Calu3 (cell line): Measurements from ENCODE around the gene FTCDNL1. TPM values are rescaled to one million over a fixed set of nuclear protein-coding genes. Genes with fewer than 3 reads are reported as not detected.
A peak's percentile ranks its signal among the peaks of the same experiment; 100 is the strongest.

Experiments
- BruUV-seq: library from RNA; stranded (reverse); fragments of 400-500 nt; replicated peaks from 2 replicates; lab custom pipeline; 2021; lab: Mats Ljungman, UMichigan
- CTCF ChIA-PET: fragments of 300-600 bp; sonication (Branson Sonifier 250); formaldehyde crosslinking; loops from one replicate; lab custom pipeline; 2022; ENCODE audit warnings: antibody characterized with exemption; lab: Charles Lee
- DNase-seq: peaks from one replicate; pipeline ENCODE4 v3.0.0; 2022
- H3K27ac Mint-ChIP-seq: one replicate; pipeline ENCODE4 v1.8.0; 2022; ENCODE audit warnings: mixed read lengths; ENCODE audit not compliant: unreplicated experiment
- H3K27me3 Mint-ChIP-seq: one replicate; pipeline ENCODE4 v1.8.0; 2022; ENCODE audit warnings: mixed read lengths; ENCODE audit not compliant: unreplicated experiment
- H3K36me3 Mint-ChIP-seq: one replicate; pipeline ENCODE4 v1.8.0; 2022; ENCODE audit warnings: mild to moderate bottlenecking, moderate library complexity, mixed read lengths; ENCODE audit not compliant: insufficient read depth, unreplicated experiment
- H3K4me1 Mint-ChIP-seq: one replicate; pipeline ENCODE4 v1.8.0; 2022; ENCODE audit warnings: mild to moderate bottlenecking, low read depth, mixed read lengths; ENCODE audit not compliant: unreplicated experiment
- H3K4me3 Mint-ChIP-seq: one replicate; pipeline ENCODE4 v1.8.0; 2022; ENCODE audit warnings: mild to moderate bottlenecking, low read depth, moderate library complexity, mixed read lengths; ENCODE audit not compliant: unreplicated experiment
- H3K9me3 Mint-ChIP-seq: one replicate; pipeline ENCODE4 v1.8.0; 2022; ENCODE audit warnings: low read depth, mixed read lengths; ENCODE audit not compliant: unreplicated experiment
- intact Hi-C: fragments of 100-400 bp; cut with micrococcal nuclease; formaldehyde crosslinking; loops from one replicate; pipeline ENCODE4 v1.10.0; 2022; ENCODE audit not compliant: unreplicated experiment
- total RNA-seq: library from RNA; stranded (reverse); gene quantifications from 2 replicates; pipeline ENCODE4 v1.2.3, GENCODE V29; 2022
- TF ChIP-seq, protein P1 (sequence below): fragments of 200-600 bp; IDR thresholded peaks from one replicate; pipeline ENCODE4 v1.8.0; 2022; ENCODE audit warnings: antibody characterized with exemption; ENCODE audit not compliant: unreplicated experiment

Gene FTCDNL1
- total RNA-seq, 1 experiment from 2014 or later: 1.9 TPM

GRCh38 chr2:199851501-199851810 lies 464 bp upstream of the FTCDNL1 start:
- peak overlapping the region; percentile 85 for H3K27ac Mint-ChIP-seq
- no TSS peak for BruUV-seq
- H3K27me3 Mint-ChIP-seq: peaks cover 32% of the 10 kb centered on the region

DNA sequence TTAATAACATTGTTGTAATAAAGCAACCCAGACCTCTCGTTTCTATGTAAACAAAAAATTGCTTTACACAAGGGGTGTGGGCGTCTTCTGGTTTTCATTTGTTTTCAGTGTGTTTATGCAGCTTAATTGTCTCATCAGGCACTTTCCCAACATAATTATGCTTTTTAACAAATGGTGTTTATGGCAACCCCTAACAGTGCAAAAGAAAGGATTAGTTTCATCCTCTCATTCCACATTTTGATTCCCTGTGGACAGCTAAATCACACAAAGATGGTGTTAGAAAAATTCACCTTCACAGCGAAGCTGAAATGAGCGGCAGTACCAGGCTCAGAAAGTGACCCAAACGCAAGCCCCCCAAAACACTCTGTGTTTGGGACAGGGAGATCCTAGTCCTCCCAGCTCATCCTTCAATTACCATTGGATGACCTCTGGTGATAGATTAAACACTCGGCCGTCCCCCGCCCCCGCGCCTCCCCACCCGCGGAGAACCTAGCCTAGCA lies 724 bp downstream of the FTCDNL1 start:
- Mint-ChIP-seq H3K4me3 (peak overlapping the region; percentile 88), H3K9me3 (no peaks in the 10 kb centered on the region), H3K27ac (no peak overlapping the region), H3K4me1 (peaks cover 9% of the 10 kb centered on the region), H3K27me3 (peaks cover 20% of the 10 kb centered on the region), H3K36me3 (peaks cover 15% of the 10 kb centered on the region)
- intact Hi-C loops: no loop called here
- no peak for DNase-seq
- no TSS peak for BruUV-seq
- CTCF ChIA-PET: no interaction called here
- TF ChIP-seq, protein P1, sequence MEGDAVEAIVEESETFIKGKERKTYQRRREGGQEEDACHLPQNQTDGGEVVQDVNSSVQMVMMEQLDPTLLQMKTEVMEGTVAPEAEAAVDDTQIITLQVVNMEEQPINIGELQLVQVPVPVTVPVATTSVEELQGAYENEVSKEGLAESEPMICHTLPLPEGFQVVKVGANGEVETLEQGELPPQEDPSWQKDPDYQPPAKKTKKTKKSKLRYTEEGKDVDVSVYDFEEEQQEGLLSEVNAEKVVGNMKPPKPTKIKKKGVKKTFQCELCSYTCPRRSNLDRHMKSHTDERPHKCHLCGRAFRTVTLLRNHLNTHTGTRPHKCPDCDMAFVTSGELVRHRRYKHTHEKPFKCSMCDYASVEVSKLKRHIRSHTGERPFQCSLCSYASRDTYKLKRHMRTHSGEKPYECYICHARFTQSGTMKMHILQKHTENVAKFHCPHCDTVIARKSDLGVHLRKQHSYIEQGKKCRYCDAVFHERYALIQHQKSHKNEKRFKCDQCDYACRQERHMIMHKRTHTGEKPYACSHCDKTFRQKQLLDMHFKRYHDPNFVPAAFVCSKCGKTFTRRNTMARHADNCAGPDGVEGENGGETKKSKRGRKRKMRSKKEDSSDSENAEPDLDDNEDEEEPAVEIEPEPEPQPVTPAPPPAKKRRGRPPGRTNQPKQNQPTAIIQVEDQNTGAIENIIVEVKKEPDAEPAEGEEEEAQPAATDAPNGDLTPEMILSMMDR: no peak

More at GRCh38 chr2:199851501-199851810, 464 bp upstream of the FTCDNL1 start:
- intact Hi-C loops: no loop called here
- Mint-ChIP-seq H3K9me3 (no peaks in the 10 kb centered on the region), H3K4me3 (peak overlapping the region; percentile 88), H3K36me3 (peaks cover 15% of the 10 kb centered on the region), H3K4me1 (peaks cover 9% of the 10 kb centered on the region)
- no peak for DNase-seq
- TF ChIP-seq, protein P1: no peak
- CTCF ChIA-PET: no interaction called here

GRCh38 chr2:199848389-199849130 lies 2.4 kb downstream of the FTCDNL1 start:
- H3K36me3 Mint-ChIP-seq: peaks cover 15% of the 10 kb centered on the region
- H3K4me1 Mint-ChIP-seq: peaks cover 9% of the 10 kb centered on the region
- DNase-seq: no peak
- TF ChIP-seq, protein P1: no peak
- no peak overlapping the region for H3K4me3 Mint-ChIP-seq
- no TSS peak for BruUV-seq
- CTCF ChIA-PET: no interaction called here
- intact Hi-C loops: no loop called here
- H3K9me3 Mint-ChIP-seq: no peaks in the 10 kb centered on the region
- H3K27ac Mint-ChIP-seq: no peak overlapping the region
- peaks cover 13% of the 10 kb centered on the region for H3K27me3 Mint-ChIP-seq

- CTCF ChIA-PET: no interaction called here
- TF ChIP-seq, protein P1: no peak
- H3K4me3 Mint-ChIP-seq: no peak overlapping the region
- peaks cover 7% of the 10 kb centered on the region for H3K27me3 Mint-ChIP-seq
- peaks cover 15% of the 10 kb centered on the region for H3K36me3 Mint-ChIP-seq
- no peak for DNase-seq
- BruUV-seq: no TSS peak
- intact Hi-C loops: no loop called here
- H3K4me1 Mint-ChIP-seq: peaks cover 9% of the 10 kb centered on the region
- no peaks in the 10 kb centered on the region for H3K9me3 Mint-ChIP-seq
- no peak overlapping the region for H3K27ac Mint-ChIP-seq
Observed at GRCh38 chr2:199847181-199847864, 3.7 kb downstream of the FTCDNL1 start.
